Naive B cell (primary cell): Measurements from ENCODE around the gene CXCR5. TPM values are rescaled to one million over a fixed set of nuclear protein-coding genes. Genes with fewer than 3 reads are reported as not detected.

ENCODE experiments used
- ATAC-seq, 2 donors: fragments of 150-1000 bp; cut with Tn5 transposase; 2 replicates each; pipeline ENCODE4 v1.10.0; 2021; ENCODE audit warnings: low read depth in 2 of 2, mild to moderate bottlenecking in 2 of 2, moderate library complexity in 2 of 2
- DNase-seq: peaks from one replicate; pipeline ENCODE4 v3.0.0; 2022
- H3K27ac Mint-ChIP-seq, 6 donors: one replicate each; pipeline ENCODE4 v1.8.0; 2020 to 2022; ENCODE audit warnings: mild to moderate bottlenecking in 6 of 6, mixed read lengths in 6 of 6, moderate library complexity in 5 of 6, inconsistent platforms in 2 of 6
- H3K27me3 Mint-ChIP-seq, 3 donors: one replicate each; pipeline ENCODE4 v1.8.0; 2021 to 2022; ENCODE audit warnings: mixed read lengths in 3 of 3, mild to moderate bottlenecking in 1 of 3
- H3K36me3 Mint-ChIP-seq, 2 donors: one replicate each; pipeline ENCODE4 v1.8.0; 2020 to 2022; ENCODE audit warnings: mixed read lengths in 2 of 2, inconsistent platforms in 1 of 2, mild to moderate bottlenecking in 1 of 2
- H3K4me1 Mint-ChIP-seq, 3 donors: one replicate each; pipeline ENCODE4 v1.8.0; 2020 to 2022; ENCODE audit warnings: mixed read lengths in 3 of 3, inconsistent platforms in 1 of 3, mild to moderate bottlenecking in 1 of 3, moderate library complexity in 1 of 3
- H3K4me3 Mint-ChIP-seq, 8 donors: one replicate each; pipeline ENCODE4 v1.8.0; 2020 to 2022; ENCODE audit warnings: mild to moderate bottlenecking in 8 of 8, mixed read lengths in 8 of 8, moderate library complexity in 8 of 8, inconsistent platforms in 2 of 8
- H3K9me3 Mint-ChIP-seq, 7 donors: one replicate each; pipeline ENCODE4 v1.8.0; 2020 to 2022; ENCODE audit warnings: mixed read lengths in 7 of 7, mild to moderate bottlenecking in 5 of 7, inconsistent platforms in 2 of 7, moderate library complexity in 1 of 7
- polyA plus RNA-seq, 6 donors: library from polyadenylated mRNA; unstranded; fragments of 300-500 nt; fragmentation: Illumina TruSeq; gene quantifications; one replicate each; pipeline ENCODE4 v1.2.3, GENCODE V29; 2021; ENCODE audit warnings: low read depth in 6 of 6

The CXCR5 gene
- polyA plus RNA-seq, 6 donors from 2014 or later, result 101 to 157 (median 116) TPM

DNA sequence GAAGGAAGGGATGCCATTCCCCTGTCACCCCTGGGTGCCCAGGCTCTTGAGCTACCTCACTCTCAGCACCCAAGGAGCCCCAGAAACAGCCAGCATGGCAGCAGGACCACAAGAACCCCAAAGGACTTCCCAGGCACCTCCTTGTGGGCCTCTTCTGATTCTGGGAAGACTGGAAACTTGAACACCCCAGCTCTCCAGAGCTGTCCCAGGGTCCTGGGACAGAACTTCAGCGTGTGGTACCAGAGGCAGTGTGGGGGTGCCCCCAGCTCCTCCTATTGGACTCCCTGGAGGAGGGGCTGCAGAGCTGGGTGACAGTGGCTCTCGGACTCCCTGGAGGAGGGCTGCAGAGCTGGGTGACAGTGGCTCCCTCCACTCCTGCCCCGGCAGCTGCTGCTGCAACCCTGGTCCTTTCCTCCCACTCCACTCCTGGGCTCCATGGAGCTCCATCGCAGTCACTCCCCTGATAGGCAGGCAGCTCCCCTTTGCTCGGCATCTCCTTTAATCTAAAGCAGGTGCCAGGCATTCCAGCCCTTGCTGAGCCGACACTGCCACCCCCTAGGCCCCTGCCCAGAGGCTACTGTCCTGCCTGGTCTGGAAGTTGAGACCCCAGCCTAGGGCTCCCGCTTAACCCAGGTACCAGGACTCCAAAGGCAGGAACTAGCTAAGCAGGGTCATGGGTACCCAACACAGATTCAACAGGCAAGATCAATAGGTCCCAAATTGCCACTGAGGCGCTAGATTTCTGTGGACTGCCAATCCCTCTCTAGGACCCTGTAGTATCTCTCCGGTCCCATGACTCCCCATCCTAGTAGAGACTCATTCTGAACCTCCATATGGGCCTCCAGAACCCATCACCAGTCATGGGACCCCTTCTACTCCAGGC is 39.3 kb downstream of the CXCR5 start:
- Mint-ChIP-seq H3K4me1 (peaks cover 72 to 87% (median 76%) of the 10 kb centered on the region in 3 donors), H3K27me3 (peaks cover 0 to 7% (median 5%) of the 10 kb centered on the region in 3 donors), H3K9me3 (peaks cover 0 to 4% (median 1%) of the 10 kb centered on the region in 7 donors), H3K27ac (peak overlapping the region in 3 of 6 donors; percentile 24 to 100 (median 81)), H3K4me3 (peak overlapping the region; percentile 90 to 98 (median 96)), H3K36me3 (peaks cover 0 to 10% of the 10 kb centered on the region in 2 donors)
- DNase-seq (no peak), ATAC-seq (no peak)

- H3K9me3 Mint-ChIP-seq, result peaks cover 0 to 5% (median 1%) of the 10 kb centered on the region in 7 donors
- ATAC-seq, result no peak
- peak overlapping the region; percentile 90 to 98 (median 96) for H3K4me3 Mint-ChIP-seq
- H3K27ac Mint-ChIP-seq, result peak overlapping the region; percentile 95 to 100 (median 96)
- no peak for DNase-seq
- peaks cover 68 to 87% (median 71%) of the 10 kb centered on the region in 3 donors for H3K4me1 Mint-ChIP-seq
- peaks cover 0 to 10% of the 10 kb centered on the region in 2 donors for H3K36me3 Mint-ChIP-seq
- H3K27me3 Mint-ChIP-seq, result peaks cover 0 to 7% (median 5%) of the 10 kb centered on the region in 3 donors
These were observed 40.3 kb downstream of the CXCR5 start for GRCh38 chr11:118923721-118924587.

GRCh38 chr11:118924591-118925585 is 41.2 kb downstream of the CXCR5 start:
- no peak for ATAC-seq
- Mint-ChIP-seq H3K27me3 (peaks cover 0 to 7% (median 5%) of the 10 kb centered on the region in 3 donors), H3K4me3 (peak overlapping the region; percentile 90 to 98 (median 96)), H3K4me1 (peaks cover 63 to 81% (median 64%) of the 10 kb centered on the region in 3 donors), H3K27ac (peak overlapping the region; percentile 95 to 100 (median 96)), H3K9me3 (peaks cover 0 to 5% (median 1%) of the 10 kb centered on the region in 7 donors), H3K36me3 (peaks cover 0 to 10% of the 10 kb centered on the region in 2 donors)
- peak; percentile 58 for DNase-seq

- ATAC-seq (no peak), DNase-seq (no peak)
- Mint-ChIP-seq H3K9me3 (peaks cover 0 to 5% (median 1%) of the 10 kb centered on the region in 7 donors), H3K36me3 (peaks cover 0 to 10% of the 10 kb centered on the region in 2 donors), H3K27ac (peak overlapping the region; percentile 100), H3K4me1 (peaks cover 59 to 76% (median 66%) of the 10 kb centered on the region in 3 donors), H3K27me3 (peaks cover 0 to 7% (median 5%) of the 10 kb centered on the region in 3 donors), H3K4me3 (peak overlapping the region; percentile 4 to 97 (median 96))
These were observed 43.9 kb downstream of the CXCR5 start for GRCh38 chr11:118927554-118928100.

- H3K27ac Mint-ChIP-seq, result peak overlapping the region; percentile 100
- H3K36me3 Mint-ChIP-seq, result peaks cover 0 to 10% of the 10 kb centered on the region in 2 donors
- peaks cover 0 to 5% (median 1%) of the 10 kb centered on the region in 7 donors for H3K9me3 Mint-ChIP-seq
- DNase-seq, result peak; percentile 99
- H3K4me1 Mint-ChIP-seq, result peaks cover 57 to 70% (median 68%) of the 10 kb centered on the region in 3 donors
- H3K27me3 Mint-ChIP-seq, result peaks cover 0 to 7% (median 5%) of the 10 kb centered on the region in 3 donors
- ATAC-seq, result peak; percentile 64 to 68
- H3K4me3 Mint-ChIP-seq, result peak overlapping the region; percentile 94 to 97 (median 96)
These were observed 44.6 kb downstream of the CXCR5 start for GRCh38 chr11:118928101-118928869.

GRCh38 chr11:118928870-118929500 is 45.3 kb downstream of the CXCR5 start:
- ATAC-seq (peak in 1 of 2 donors; percentile 3), DNase-seq (no peak)
- peaks cover 0 to 7% (median 5%) of the 10 kb centered on the region in 3 donors for H3K27me3 Mint-ChIP-seq
- H3K9me3 Mint-ChIP-seq, result peaks cover 0 to 5% (median 1%) of the 10 kb centered on the region in 7 donors
- H3K4me3 Mint-ChIP-seq, result peak overlapping the region; percentile 94 to 97 (median 96)
- H3K4me1 Mint-ChIP-seq, result peaks cover 50 to 67% (median 63%) of the 10 kb centered on the region in 3 donors
- peaks cover 0 to 10% of the 10 kb centered on the region in 2 donors for H3K36me3 Mint-ChIP-seq
- peak overlapping the region; percentile 100 for H3K27ac Mint-ChIP-seq

- peak overlapping the region; percentile 98 to 100 (median 100) for H3K27ac Mint-ChIP-seq
- DNase-seq, result peak; percentile 74
- H3K4me1 Mint-ChIP-seq, result peaks cover 44 to 67% (median 57%) of the 10 kb centered on the region in 3 donors
- H3K27me3 Mint-ChIP-seq, result peaks cover 0 to 7% (median 5%) of the 10 kb centered on the region in 3 donors
- peaks cover 0 to 5% (median 1%) of the 10 kb centered on the region in 7 donors for H3K9me3 Mint-ChIP-seq
- H3K36me3 Mint-ChIP-seq, result peaks cover 0 to 10% of the 10 kb centered on the region in 2 donors
- ATAC-seq, result peak; percentile 3
- H3K4me3 Mint-ChIP-seq, result peak overlapping the region; percentile 94 to 97 (median 96)
These were observed 45.9 kb downstream of the CXCR5 start for GRCh38 chr11:118929501-118930093.

- Mint-ChIP-seq H3K27ac (peak overlapping the region; percentile 98 to 100 (median 100)), H3K4me1 (peaks cover 45 to 70% (median 54%) of the 10 kb centered on the region in 3 donors), H3K4me3 (peak overlapping the region; percentile 94 to 97 (median 96)), H3K27me3 (peaks cover 0 to 7% (median 5%) of the 10 kb centered on the region in 3 donors), H3K36me3 (peaks cover 0 to 10% of the 10 kb centered on the region in 2 donors), H3K9me3 (peaks cover 0 to 5% (median 1%) of the 10 kb centered on the region in 7 donors)
- DNase-seq (peak; percentile 83), ATAC-seq (peak; percentile 2)
These were observed 46.5 kb downstream of the CXCR5 start for GRCh38 chr11:118930094-118930712.

DNA sequence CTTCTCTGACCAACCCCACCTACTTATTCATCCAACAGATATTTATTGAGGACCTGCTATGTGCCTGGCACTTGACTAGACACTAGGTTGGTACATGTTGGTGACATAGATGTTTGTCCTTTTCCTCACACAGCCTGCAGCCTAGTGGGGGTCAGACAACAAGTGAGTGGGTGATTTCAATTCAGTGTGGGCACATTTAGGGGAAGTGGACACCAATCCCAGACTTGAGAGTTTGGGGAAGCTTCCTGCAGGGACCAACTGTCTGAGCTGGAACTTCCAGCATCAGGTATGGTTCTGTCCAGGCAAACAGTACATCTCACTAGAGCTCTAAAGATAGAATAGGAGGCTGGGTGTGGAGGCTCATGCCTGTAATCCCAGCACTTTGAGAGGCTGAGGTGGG is 47.9 kb downstream of the CXCR5 start:
- no peak for ATAC-seq
- peak overlapping the region in 3 of 8 donors; percentile 55 to 95 (median 66) for H3K4me3 Mint-ChIP-seq
- peaks cover 0 to 3% (median 0%) of the 10 kb centered on the region in 7 donors for H3K9me3 Mint-ChIP-seq
- peaks cover 0 to 1% of the 10 kb centered on the region in 2 donors for H3K36me3 Mint-ChIP-seq
- H3K4me1 Mint-ChIP-seq, result peaks cover 39 to 77% (median 58%) of the 10 kb centered on the region in 3 donors
- H3K27me3 Mint-ChIP-seq, result peaks cover 0 to under 1% (median 0%) of the 10 kb centered on the region in 3 donors
- DNase-seq, result no peak
- H3K27ac Mint-ChIP-seq, result peak overlapping the region in 1 of 6 donors; percentile 100

- Mint-ChIP-seq H3K9me3 (no peaks in the 10 kb centered on the region), H3K27me3 (peaks cover 0 to 1% (median 0%) of the 10 kb centered on the region in 3 donors), H3K4me1 (peaks cover 29 to 59% (median 46%) of the 10 kb centered on the region in 3 donors), H3K27ac (peak overlapping the region in 3 of 6 donors; percentile 20 to 53 (median 31)), H3K36me3 (no peaks in the 10 kb centered on the region), H3K4me3 (peak overlapping the region in 3 of 8 donors; percentile 16 to 56 (median 40))
- ATAC-seq, result no peak
- no peak for DNase-seq
These were observed 49.8 kb downstream of the CXCR5 start for GRCh38 chr11:118933486-118933885.
